Activated gamma-delta T cell treated with Interleukin-2 at 50 U/mL for 16 hours (primary cell): ENCODE data around the gene HSDL1.

Experiments
- DNase-seq: peaks from one replicate; pipeline ENCODE4 v3.0.0-alpha.2; 2020

Gene HSDL1

DNA sequence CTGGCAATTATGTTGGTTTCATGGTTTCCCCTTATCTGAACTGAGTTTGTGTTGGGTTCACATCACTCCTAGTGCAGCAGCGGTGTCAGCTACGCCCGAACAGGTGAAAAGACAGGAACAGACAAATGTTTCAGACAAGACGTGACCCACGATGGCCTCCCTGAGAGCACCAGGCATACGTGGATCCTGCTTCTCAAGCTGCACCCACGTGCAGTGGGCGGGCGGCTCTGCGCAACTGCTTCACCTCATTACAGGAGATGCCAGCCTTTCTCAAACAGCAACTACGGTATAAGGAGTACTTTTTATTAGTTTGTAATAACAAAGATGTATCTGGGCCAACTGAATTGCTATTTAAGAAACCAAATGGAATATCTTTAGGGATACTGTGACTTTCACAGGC is 69.6 kb downstream of the HSDL1 start:
- DNase-seq, result no peak

DNA sequence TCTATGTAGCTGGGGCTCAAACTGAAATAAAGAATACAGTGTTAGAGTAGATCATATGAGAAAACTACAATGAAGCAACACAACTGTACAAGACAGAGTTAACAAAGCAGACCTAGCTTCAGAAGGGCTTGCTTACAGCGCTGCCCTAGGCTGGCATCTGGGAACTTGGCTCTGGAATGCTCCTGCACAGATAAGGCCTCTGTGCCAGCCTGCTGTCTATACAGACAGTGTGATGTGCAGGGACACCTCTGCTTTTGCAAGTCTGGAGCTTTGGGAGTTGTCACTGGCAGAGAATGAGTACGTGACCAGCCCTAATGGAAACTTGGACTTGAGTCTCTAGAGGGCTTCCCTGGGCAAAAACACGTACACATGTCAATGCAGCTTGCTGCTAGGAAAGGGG is 70.3 kb downstream of the HSDL1 start:
- DNase-seq, result no peak
